WTC11 (cell line): ENCODE results near the gene SLC4A11.

Experiments used
- CREB1 ChIP-seq: sonication (generic); formaldehyde crosslinking; IDR thresholded peaks from 2 replicates; pipeline ENCODE4 v1.8.0; 2023; ENCODE audit warnings: mild to moderate bottlenecking, missing genetic modification reagents
- CTCF ChIP-seq: fragments of 200-600 bp; IDR thresholded peaks from 2 replicates; pipeline ENCODE4 v1.8.0; 2022; ENCODE audit warnings: antibody characterized with exemption
- ELF4 ChIP-seq: sonication (generic); formaldehyde crosslinking; IDR thresholded peaks from 2 replicates; pipeline ENCODE4 v1.8.1; 2022; ENCODE audit warnings: low read depth, mild to moderate bottlenecking, moderate library complexity, missing genetic modification reagents
- ETV6 ChIP-seq: sonication (generic); formaldehyde crosslinking; IDR thresholded peaks from 2 replicates; pipeline ENCODE4 v1.8.1; 2022; ENCODE audit warnings: mild to moderate bottlenecking, missing genetic modification reagents
- JUN ChIP-seq: sonication (generic); formaldehyde crosslinking; IDR thresholded peaks from 2 replicates; pipeline ENCODE4 v1.8.0; 2023; ENCODE audit warnings: mild to moderate bottlenecking, missing genetic modification reagents
- MXD4 ChIP-seq: fragments of 250-450 bp; sonication (Bioruptor Pico); IDR thresholded peaks from 2 replicates; pipeline ENCODE4 v1.8.0; 2021; ENCODE audit warnings: mild to moderate bottlenecking, moderate library complexity, borderline replicate concordance
- NFATC4 ChIP-seq: fragments of 250-450 bp; sonication (Bioruptor Pico); IDR thresholded peaks from 2 replicates; pipeline ENCODE4 v1.9.0; 2021; ENCODE audit warnings: mild to moderate bottlenecking
- NFYB ChIP-seq: sonication (generic); formaldehyde crosslinking; conservative IDR thresholded peaks from 2 replicates; pipeline ENCODE4 v1.8.0; 2022; ENCODE audit warnings: low read depth, missing genetic modification reagents
- SMAD3 ChIP-seq: sonication (generic); formaldehyde crosslinking; IDR thresholded peaks from 2 replicates; pipeline ENCODE4 v1.8.0; 2022; ENCODE audit warnings: missing genetic modification reagents, mild to moderate bottlenecking, borderline replicate concordance
- TEAD1 ChIP-seq: sonication (generic); formaldehyde crosslinking; IDR thresholded peaks from 2 replicates; pipeline ENCODE4 v1.8.0; 2022; ENCODE audit warnings: mild to moderate bottlenecking, missing genetic modification reagents
- USF1 ChIP-seq: sonication (generic); formaldehyde crosslinking; IDR thresholded peaks from 2 replicates; pipeline ENCODE4 v1.8.0; 2022; ENCODE audit warnings: mild to moderate bottlenecking, missing genetic modification reagents
- ZMAT4 ChIP-seq: fragments of 250-450 bp; sonication (Bioruptor Pico); IDR thresholded peaks from 2 replicates; pipeline ENCODE4 v1.9.0; 2021; ENCODE audit warnings: mild to moderate bottlenecking

GRCh38 chr20:3245711-3246110, 6.7 kb upstream of the SLC4A11 start:
- TF ChIP-seq SMAD3 (CRISPR knock-in tag) (no peak), CTCF (no peak), USF1 (CRISPR knock-in tag) (no peak), TEAD1 (CRISPR knock-in tag) (no peak), JUN (CRISPR knock-in tag) (no peak), NFATC4 (CRISPR knock-in tag) (no peak), ELF4 (CRISPR knock-in tag) (no peak), ETV6 (no peak), MXD4 (no peak), CREB1 (CRISPR knock-in tag) (no peak), ZMAT4 (CRISPR knock-in tag) (no peak), NFYB (CRISPR knock-in tag) (no peak)
